CD14-positive monocyte (primary cell): ENCODE results near the gene RAB5A. TPM values are rescaled to one million over a fixed set of nuclear protein-coding genes. Genes with fewer than 3 reads are reported as not detected.

Experiments used
- DNase-seq, 3 donors: peaks; one replicate each; pipeline ENCODE4 v3.0.0-alpha.2; 2011 to 2022
- H2AFZ ChIP-seq: 2 replicates; pipeline ENCODE4 v1.6.0; 2012; ENCODE audit warnings: mild to moderate bottlenecking, low read depth, low read length, inconsistent platforms; ENCODE audit not compliant: insufficient read depth, poor library complexity, severe bottlenecking
- H3K27ac ChIP-seq, 2 donors: 1 replicate in 1 of 2; 2 replicates in 1 of 2; pipeline ENCODE4 v1.5.1; 2012 to 2013; ENCODE audit warnings: low read length in 2 of 2, control low read depth in 1 of 2, inconsistent platforms in 1 of 2, low read depth in 1 of 2, mild to moderate bottlenecking in 1 of 2
- H3K27me3 ChIP-seq, 2 donors: one replicate each; pipeline versions ENCODE4 v1.6.0 to v1.6.1; 2011 to 2013; ENCODE audit warnings: low read length in 2 of 2; ENCODE audit not compliant: control insufficient read depth in 2 of 2, insufficient read depth in 2 of 2
- H3K36me3 ChIP-seq, 2 donors: replicated peaks in 1 of 2; 1 replicate in 1 of 2; 2 replicates in 1 of 2; pipeline versions ENCODE4 v1.5.1 to v1.6.1; 2012 to 2013; ENCODE audit warnings: low read length in 2 of 2, control low read depth in 1 of 2, inconsistent platforms in 1 of 2, mild to moderate bottlenecking in 1 of 2; ENCODE audit not compliant: insufficient read depth in 2 of 2, control insufficient read depth in 1 of 2
- H3K4me1 ChIP-seq, 2 donors: 1 replicate in 1 of 2; 2 replicates in 1 of 2; pipeline versions ENCODE4 v1.5.1 to v1.6.1; 2012 to 2013; ENCODE audit warnings: low read length in 2 of 2, control low read depth in 1 of 2, inconsistent platforms in 1 of 2, mild to moderate bottlenecking in 1 of 2, moderate library complexity in 1 of 2; ENCODE audit not compliant: insufficient read depth in 2 of 2, control insufficient read depth in 1 of 2
- H3K4me2 ChIP-seq: replicated peaks from 2 replicates; pipeline ENCODE3; 2012; ENCODE audit warnings: low read length, moderate library complexity, mild to moderate bottlenecking; ENCODE audit not compliant: poor library complexity, severe bottlenecking; ENCODE audit errors: extremely low read depth
- H3K4me3 ChIP-seq, 3 experiments: fragments of 200-600 bp in 1 of 3; sonication (generic) in 1 of 3; replicated peaks in 1 of 3; 1 replicate in 2 of 3; 2 replicates in 1 of 3; pipeline ENCODE4 v1.5.1; 2011 to 2013; ENCODE audit warnings: low read length in 3 of 3, mild to moderate bottlenecking in 3 of 3, control low read depth in 2 of 3, low read depth in 2 of 3, inconsistent platforms in 1 of 3, moderate library complexity in 1 of 3
- H3K79me2 ChIP-seq: 2 replicates; pipeline ENCODE4 v1.6.0; 2012; ENCODE audit warnings: mild to moderate bottlenecking, control low read depth, inconsistent platforms, low read length, moderate library complexity; ENCODE audit not compliant: insufficient read depth
- H3K9ac ChIP-seq: 2 replicates; pipeline ENCODE4 v1.6.0; 2017; ENCODE audit warnings: low read length, mild to moderate bottlenecking; ENCODE audit not compliant: insufficient read depth, poor library complexity, severe bottlenecking
- H3K9me3 ChIP-seq, 2 donors: replicated peaks in 1 of 2; 1 replicate in 1 of 2; 2 replicates in 1 of 2; pipeline versions ENCODE4 v1.5.1 to v1.6.1; 2012 to 2013; ENCODE audit warnings: low read length in 2 of 2, control low read depth in 1 of 2; ENCODE audit not compliant: control insufficient read depth in 1 of 2, insufficient read depth in 1 of 2
- H4K20me1 ChIP-seq: 2 replicates; pipeline ENCODE4 v1.6.0; 2012; ENCODE audit warnings: mild to moderate bottlenecking, low read length, control low read depth, moderate library complexity; ENCODE audit not compliant: insufficient read depth
- H3K27ac Mint-ChIP-seq, 7 donors: one replicate each; pipeline ENCODE4 v1.8.0; 2020; ENCODE audit warnings: mild to moderate bottlenecking in 7 of 7, mixed read lengths in 7 of 7, moderate library complexity in 6 of 7, inconsistent platforms in 2 of 7
- H3K27me3 Mint-ChIP-seq, 3 donors: one replicate each; pipeline ENCODE4 v1.8.0; 2021 to 2022; ENCODE audit warnings: low read depth in 3 of 3, mild to moderate bottlenecking in 3 of 3, mixed read lengths in 3 of 3, moderate library complexity in 3 of 3, inconsistent platforms in 1 of 3
- H3K36me3 Mint-ChIP-seq, 2 donors: one replicate each; pipeline ENCODE4 v1.8.0; 2020; ENCODE audit warnings: mixed read lengths in 2 of 2, inconsistent platforms in 1 of 2, mild to moderate bottlenecking in 1 of 2
- H3K4me1 Mint-ChIP-seq: one replicate; pipeline ENCODE4 v1.8.0; 2020; ENCODE audit warnings: mild to moderate bottlenecking, mixed read lengths
- H3K4me3 Mint-ChIP-seq, 2 donors: one replicate each; pipeline ENCODE4 v1.8.0; 2020; ENCODE audit warnings: mild to moderate bottlenecking in 2 of 2, mixed read lengths in 2 of 2, moderate library complexity in 1 of 2
- H3K9me3 Mint-ChIP-seq, 7 donors: one replicate each; pipeline ENCODE4 v1.8.0; 2020 to 2022; ENCODE audit warnings: mixed read lengths in 7 of 7, mild to moderate bottlenecking in 6 of 7, moderate library complexity in 6 of 7, inconsistent platforms in 2 of 7
- CTCF ChIP-seq: fragments of 200-600 bp; IDR thresholded peaks from one replicate; pipeline ENCODE4 v1.8.0; 2022; ENCODE audit warnings: antibody characterized with exemption, mild to moderate bottlenecking
- WGBS: methylation state at CpG from one replicate; pipeline ENCODE4 v1.1.5; 2013; ENCODE audit warnings: missing lambda C conversion rate; ENCODE audit not compliant: insufficient coverage; 5-methylcytosine and 5-hydroxymethylcytosine counted together
- intact Hi-C, 2 donors: fragments of 100-400 bp; cut with micrococcal nuclease; formaldehyde crosslinking; loops; one replicate each; pipeline versions ENCODE4 v1.15.0 to v1.15.1; 2023
- polyA plus RNA-seq, 3 donors: library from polyadenylated mRNA; depleted of rRNA in 1 of 3; unstranded in 2 of 3; stranded (reverse) in 1 of 3; fragments of 300-500 nt in 2 of 3; fragments of >200 nt in 1 of 3; fragmentation: Illumina TruSeq in 2 of 3; gene quantifications; 1 replicate in 2 of 3; 2 replicates in 1 of 3; pipeline ENCODE4 v1.2.3, GENCODE V29; 2012 to 2021

RAB5A gene
- polyA plus RNA-seq, 3 donors, result 25.7 to 60.2 (median 33.8) TPM

- H3K4me2 ChIP-seq, result no peak overlapping the region
- no peak overlapping the region for H3K4me3 Mint-ChIP-seq
- H3K36me3 ChIP-seq, result no peaks in the 10 kb centered on the region
- peaks cover 0 to 8% (median 0%) of the 10 kb centered on the region in 7 donors for H3K9me3 Mint-ChIP-seq
- no peaks in the 10 kb centered on the region for H4K20me1 ChIP-seq
- no peak overlapping the region for H3K4me3 ChIP-seq
- no peaks in the 10 kb centered on the region for H3K79me2 ChIP-seq
- H3K9ac ChIP-seq, result no peak overlapping the region
- intact Hi-C loops, result no loop called here
- no peak overlapping the region for H2AFZ ChIP-seq
- H3K27ac Mint-ChIP-seq, result no peak overlapping the region
- WGBS, result no CpG with 5 or more reads among the region's 3 CpGs
- no peaks in the 10 kb centered on the region for H3K4me1 Mint-ChIP-seq
- peaks cover 0 to 2% (median 0%) of the 10 kb centered on the region in 3 donors for H3K27me3 Mint-ChIP-seq
- DNase-seq, result no peak
- H3K27me3 ChIP-seq, result no peaks in the 10 kb centered on the region
- no peak for TF ChIP-seq CTCF
- H3K36me3 Mint-ChIP-seq, result no peaks in the 10 kb centered on the region
- H3K9me3 ChIP-seq, result no peaks in the 10 kb centered on the region
- H3K4me1 ChIP-seq, result no peaks in the 10 kb centered on the region
- H3K27ac ChIP-seq, result no peak overlapping the region
These were observed 55.0 kb downstream of the RAB5A start for GRCh38 chr3:20001932-20002331.

- Histone ChIP-seq H3K9ac (no peak overlapping the region), H3K27me3 (no peaks in the 10 kb centered on the region), H3K9me3 (no peaks in the 10 kb centered on the region), H2AFZ (no peak overlapping the region), H3K79me2 (no peaks in the 10 kb centered on the region), H4K20me1 (no peaks in the 10 kb centered on the region), H3K36me3 (no peaks in the 10 kb centered on the region), H3K4me1 (no peaks in the 10 kb centered on the region), H3K27ac (no peak overlapping the region), H3K4me2 (no peak overlapping the region), H3K4me3 (no peak overlapping the region)
- intact Hi-C loops, result no loop called here
- no peaks in the 10 kb centered on the region for H3K27me3 Mint-ChIP-seq
- H3K9me3 Mint-ChIP-seq, result peaks cover 0 to 5% (median 0%) of the 10 kb centered on the region in 7 donors
- 97% methylated on average over 16 of the region's 20 CpGs for WGBS
- H3K36me3 Mint-ChIP-seq, result no peaks in the 10 kb centered on the region
- DNase-seq, result no peak
- no peaks in the 10 kb centered on the region for H3K4me1 Mint-ChIP-seq
- TF ChIP-seq CTCF, result no peak
- no peak overlapping the region for H3K4me3 Mint-ChIP-seq
- no peak overlapping the region for H3K27ac Mint-ChIP-seq
These were observed 61.1 kb downstream of the RAB5A start for GRCh38 chr3:20007960-20008359.
